Measurements from ENCODE around the gene GDPD3.
A peak's percentile ranks its signal among the peaks of the same experiment; 100 is the strongest.

The GDPD3 gene, protein sequence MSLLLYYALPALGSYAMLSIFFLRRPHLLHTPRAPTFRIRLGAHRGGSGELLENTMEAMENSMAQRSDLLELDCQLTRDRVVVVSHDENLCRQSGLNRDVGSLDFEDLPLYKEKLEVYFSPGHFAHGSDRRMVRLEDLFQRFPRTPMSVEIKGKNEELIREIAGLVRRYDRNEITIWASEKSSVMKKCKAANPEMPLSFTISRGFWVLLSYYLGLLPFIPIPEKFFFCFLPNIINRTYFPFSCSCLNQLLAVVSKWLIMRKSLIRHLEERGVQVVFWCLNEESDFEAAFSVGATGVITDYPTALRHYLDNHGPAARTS

DNA sequence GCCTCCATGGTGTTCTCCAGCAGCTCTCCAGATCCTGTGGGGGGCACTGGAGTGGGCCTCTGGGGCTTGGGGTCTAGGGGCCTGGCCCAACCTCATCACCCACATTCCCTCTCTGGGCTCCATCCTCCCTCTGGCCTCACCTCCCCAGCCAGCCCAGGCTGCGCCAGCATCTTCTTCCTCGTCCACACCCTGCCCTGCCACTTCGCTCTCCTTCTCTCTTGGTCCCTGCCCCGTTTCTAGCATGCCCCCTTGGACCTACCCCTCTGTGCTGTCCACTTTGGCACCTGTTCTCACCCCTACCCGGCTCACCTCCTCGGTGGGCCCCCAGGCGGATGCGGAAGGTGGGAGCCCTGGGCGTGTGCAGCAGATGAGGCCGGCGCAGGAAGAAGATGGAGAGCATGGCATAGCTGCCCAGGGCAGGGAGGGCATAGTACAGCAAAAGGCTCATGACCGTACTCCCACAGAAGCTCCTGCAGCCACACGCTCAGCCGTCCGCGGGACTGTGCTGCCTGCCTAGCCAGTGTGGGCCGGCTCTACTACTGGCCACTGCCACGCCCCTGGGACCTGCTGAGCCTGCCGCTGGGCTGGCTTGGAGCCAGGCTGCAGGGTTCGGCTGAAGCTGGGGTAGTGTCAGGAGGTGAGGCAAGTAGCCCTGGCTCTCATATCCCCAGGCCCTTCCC lies at the start of gene GDPD3:
GDPD3 (minus strand) TSS at position 507 of the 680 bp plus-strand sequence; CDS start at position 448, 59 bp downstream.
- peaks cover 16% of the 10 kb centered on the region for H3K36me3 Mint-ChIP-seq (ENCODE audit: low read depth)
- H3K27me3 Mint-ChIP-seq (ENCODE audit: low read depth, poor library complexity), result peaks cover 6% of the 10 kb centered on the region
- DNase-seq, result no peak
- peaks cover 11% of the 10 kb centered on the region for H3K4me1 Mint-ChIP-seq
- H3K4me3 Mint-ChIP-seq, result peak within 1 kb of the TSS; percentile 13
- no peaks in the 10 kb centered on the region for H3K9me3 Mint-ChIP-seq
- TF ChIP-seq CTCF (IDR thresholded peaks at IDR 0.05), result peak; percentile 0
- H3K27ac Mint-ChIP-seq, result peak within 1 kb of the TSS; percentile 59

DNA sequence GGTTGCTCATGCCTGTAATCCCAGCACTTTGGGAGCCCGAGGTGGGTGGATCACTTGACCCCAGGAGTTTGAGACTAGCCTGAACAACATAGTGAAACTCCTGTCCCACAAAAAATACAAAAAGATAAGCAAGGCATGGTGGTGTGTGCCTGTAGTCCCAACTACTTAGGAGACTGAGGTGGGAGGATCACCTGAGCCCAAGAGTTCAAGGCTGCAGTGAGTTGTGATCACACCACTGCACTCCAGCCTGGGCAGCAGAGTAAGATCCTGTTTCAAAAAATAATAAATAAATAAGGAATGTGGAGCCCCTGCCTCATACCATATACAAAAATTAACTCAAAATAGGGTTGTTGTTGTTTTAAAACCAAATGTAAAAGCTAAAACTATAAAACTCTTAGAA lies 43.9 kb upstream of the GDPD3 start:
- no peak for DNase-seq
- no peaks in the 10 kb centered on the region for H3K4me1 Mint-ChIP-seq
- TF ChIP-seq CTCF (IDR thresholded peaks at IDR 0.05), result no peak
- H3K27ac Mint-ChIP-seq, result no peak overlapping the region
- no peaks in the 10 kb centered on the region for H3K36me3 Mint-ChIP-seq (ENCODE audit: low read depth)
- no peak overlapping the region for H3K4me3 Mint-ChIP-seq
- H3K9me3 Mint-ChIP-seq, result peaks cover 17% of the 10 kb centered on the region
- H3K27me3 Mint-ChIP-seq (ENCODE audit: low read depth, poor library complexity), result peaks cover 16% of the 10 kb centered on the region

DNA sequence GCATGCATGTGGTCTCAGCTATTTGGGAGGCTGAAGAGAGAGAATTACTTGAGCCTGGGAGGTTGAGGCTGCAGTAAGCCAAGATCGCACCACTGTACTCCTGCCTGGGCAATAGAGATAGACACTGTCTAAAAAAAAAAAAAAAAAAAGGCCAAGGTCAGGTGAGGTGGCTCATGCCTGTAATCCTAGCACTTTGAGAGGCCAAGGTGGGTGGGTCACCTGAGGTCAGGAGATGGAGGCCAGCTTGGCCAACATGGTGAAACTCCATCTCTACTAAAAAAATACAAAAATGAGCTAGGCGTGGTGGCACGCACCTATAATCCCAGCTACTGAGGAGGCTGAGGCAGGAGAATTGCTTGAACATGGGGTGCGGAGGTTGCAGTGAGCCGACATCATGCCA lies 41.9 kb upstream of the GDPD3 start:
- Mint-ChIP-seq H3K4me1 (no peaks in the 10 kb centered on the region), H3K4me3 (no peak overlapping the region), H3K36me3 (ENCODE audit: low read depth) (no peaks in the 10 kb centered on the region), H3K9me3 (peaks cover 32% of the 10 kb centered on the region), H3K27me3 (ENCODE audit: low read depth, poor library complexity) (peaks cover 13% of the 10 kb centered on the region), H3K27ac (no peak overlapping the region)
- TF ChIP-seq CTCF (IDR thresholded peaks at IDR 0.05), result no peak
- no peak for DNase-seq

- no peak for TF ChIP-seq CTCF (IDR thresholded peaks at IDR 0.05)
These were observed 39.2 kb upstream of the GDPD3 start for GRCh38 chr16:30152517-30152916.

GRCh38 chr16:30151091-30151490 lies 37.8 kb upstream of the GDPD3 start:
- H3K27me3 Mint-ChIP-seq (ENCODE audit: low read depth, poor library complexity), result peaks cover 28% of the 10 kb centered on the region
- H3K36me3 Mint-ChIP-seq (ENCODE audit: low read depth), result no peaks in the 10 kb centered on the region
- no peak overlapping the region for H3K27ac Mint-ChIP-seq
- H3K4me1 Mint-ChIP-seq, result no peaks in the 10 kb centered on the region
- H3K9me3 Mint-ChIP-seq, result peaks cover 49% of the 10 kb centered on the region
- no peak for TF ChIP-seq CTCF (IDR thresholded peaks at IDR 0.05)
- no peak overlapping the region for H3K4me3 Mint-ChIP-seq
- DNase-seq, result no peak

More at GRCh38 chr16:30152517-30152916, 39.2 kb upstream of the GDPD3 start:
- Mint-ChIP-seq H3K4me1 (no peaks in the 10 kb centered on the region), H3K36me3 (ENCODE audit: low read depth) (no peaks in the 10 kb centered on the region), H3K9me3 (peaks cover 49% of the 10 kb centered on the region), H3K27me3 (ENCODE audit: low read depth, poor library complexity) (peaks cover 18% of the 10 kb centered on the region), H3K4me3 (no peak overlapping the region), H3K27ac (no peak overlapping the region)
- no peak for DNase-seq

All from nephron progenitor cell (in vitro differentiated cells).